Endothelial cell of umbilical vein (primary cell): ENCODE data around the gene HDAC10.

Source experiments
- JUN ChIP-seq: IDR thresholded peaks from 2 replicates; pipeline ENCODE4 v1.6.1; 2011; ENCODE audit warnings: borderline replicate concordance, low read depth; ENCODE audit not compliant: insufficient read length, insufficient read depth
- TF ChIP-seq, protein P1 (sequence below), 2 donors: IDR thresholded peaks; 1 replicate in 1 of 2; 2 replicates in 1 of 2; pipeline ENCODE4 v1.5.1; 2011; ENCODE audit warnings: low read length in 2 of 2, mild to moderate bottlenecking in 2 of 2, moderate library complexity in 2 of 2, control low read depth in 1 of 2, inconsistent platforms in 1 of 2, low read depth in 1 of 2; ENCODE audit not compliant: insufficient read depth in 1 of 2; ENCODE audit errors: extremely low read depth in 1 of 2

DNA sequence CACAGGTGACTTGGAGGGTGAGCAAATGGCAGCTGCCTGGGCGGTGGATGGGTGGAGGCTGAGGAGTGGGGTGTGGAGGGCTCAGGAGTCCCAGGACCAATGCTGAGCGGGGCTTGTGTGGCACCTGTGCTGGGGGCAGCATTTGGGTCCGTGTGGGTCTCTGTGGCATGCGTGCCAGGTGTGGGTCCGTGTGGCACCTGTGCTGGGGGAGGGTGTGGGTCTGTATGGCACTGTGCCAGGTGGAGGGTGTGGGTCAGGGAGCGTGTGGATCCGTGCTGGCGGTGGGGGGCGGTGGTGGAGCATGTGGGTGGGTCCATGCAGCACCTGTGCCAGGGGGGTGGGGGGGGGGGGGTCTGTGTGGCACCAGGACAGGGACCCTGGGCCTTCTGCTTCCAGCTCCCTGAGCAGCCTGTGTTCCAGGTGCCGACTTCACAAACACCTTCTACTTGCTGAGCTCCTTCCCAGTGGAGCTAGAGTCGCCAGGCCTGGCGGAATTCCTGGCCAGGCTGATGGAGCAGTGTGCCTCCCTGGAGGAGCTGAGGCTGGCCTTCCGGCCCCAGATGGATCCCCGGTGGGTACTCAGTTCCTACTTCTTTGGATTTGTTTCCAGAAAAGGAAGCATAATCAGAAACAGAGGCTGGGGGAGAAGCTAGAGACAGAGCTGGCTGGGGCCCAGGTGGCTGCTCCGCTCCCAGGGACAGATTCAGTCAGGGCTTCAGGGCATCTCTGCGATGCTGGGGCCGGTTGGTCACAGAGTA lies 35.6 kb downstream of the HDAC10 start:
- TF ChIP-seq, protein P1, sequence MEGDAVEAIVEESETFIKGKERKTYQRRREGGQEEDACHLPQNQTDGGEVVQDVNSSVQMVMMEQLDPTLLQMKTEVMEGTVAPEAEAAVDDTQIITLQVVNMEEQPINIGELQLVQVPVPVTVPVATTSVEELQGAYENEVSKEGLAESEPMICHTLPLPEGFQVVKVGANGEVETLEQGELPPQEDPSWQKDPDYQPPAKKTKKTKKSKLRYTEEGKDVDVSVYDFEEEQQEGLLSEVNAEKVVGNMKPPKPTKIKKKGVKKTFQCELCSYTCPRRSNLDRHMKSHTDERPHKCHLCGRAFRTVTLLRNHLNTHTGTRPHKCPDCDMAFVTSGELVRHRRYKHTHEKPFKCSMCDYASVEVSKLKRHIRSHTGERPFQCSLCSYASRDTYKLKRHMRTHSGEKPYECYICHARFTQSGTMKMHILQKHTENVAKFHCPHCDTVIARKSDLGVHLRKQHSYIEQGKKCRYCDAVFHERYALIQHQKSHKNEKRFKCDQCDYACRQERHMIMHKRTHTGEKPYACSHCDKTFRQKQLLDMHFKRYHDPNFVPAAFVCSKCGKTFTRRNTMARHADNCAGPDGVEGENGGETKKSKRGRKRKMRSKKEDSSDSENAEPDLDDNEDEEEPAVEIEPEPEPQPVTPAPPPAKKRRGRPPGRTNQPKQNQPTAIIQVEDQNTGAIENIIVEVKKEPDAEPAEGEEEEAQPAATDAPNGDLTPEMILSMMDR (IDR thresholded peaks at IDR 0.05; ENCODE audit: extremely low read depth in 1 of 2, insufficient read depth in 1 of 2, low read depth in 1 of 2, low read length in 2 of 2): no peak
- TF ChIP-seq JUN: no peak
